Jurkat, Clone E6-1 (cell line): ENCODE data around the gene UIMC1.

Experiments used
- DNase-seq: peaks from one replicate; pipeline ENCODE4 v3.0.0-alpha.2; 2011; ENCODE audit warnings: low read depth, low spot score
- H3K4me3 ChIP-seq: 2 replicates; pipeline ENCODE4 v1.5.1; 2011; ENCODE audit warnings: mild to moderate bottlenecking, low read length, control low read depth, moderate library complexity

UIMC1 gene

DNA sequence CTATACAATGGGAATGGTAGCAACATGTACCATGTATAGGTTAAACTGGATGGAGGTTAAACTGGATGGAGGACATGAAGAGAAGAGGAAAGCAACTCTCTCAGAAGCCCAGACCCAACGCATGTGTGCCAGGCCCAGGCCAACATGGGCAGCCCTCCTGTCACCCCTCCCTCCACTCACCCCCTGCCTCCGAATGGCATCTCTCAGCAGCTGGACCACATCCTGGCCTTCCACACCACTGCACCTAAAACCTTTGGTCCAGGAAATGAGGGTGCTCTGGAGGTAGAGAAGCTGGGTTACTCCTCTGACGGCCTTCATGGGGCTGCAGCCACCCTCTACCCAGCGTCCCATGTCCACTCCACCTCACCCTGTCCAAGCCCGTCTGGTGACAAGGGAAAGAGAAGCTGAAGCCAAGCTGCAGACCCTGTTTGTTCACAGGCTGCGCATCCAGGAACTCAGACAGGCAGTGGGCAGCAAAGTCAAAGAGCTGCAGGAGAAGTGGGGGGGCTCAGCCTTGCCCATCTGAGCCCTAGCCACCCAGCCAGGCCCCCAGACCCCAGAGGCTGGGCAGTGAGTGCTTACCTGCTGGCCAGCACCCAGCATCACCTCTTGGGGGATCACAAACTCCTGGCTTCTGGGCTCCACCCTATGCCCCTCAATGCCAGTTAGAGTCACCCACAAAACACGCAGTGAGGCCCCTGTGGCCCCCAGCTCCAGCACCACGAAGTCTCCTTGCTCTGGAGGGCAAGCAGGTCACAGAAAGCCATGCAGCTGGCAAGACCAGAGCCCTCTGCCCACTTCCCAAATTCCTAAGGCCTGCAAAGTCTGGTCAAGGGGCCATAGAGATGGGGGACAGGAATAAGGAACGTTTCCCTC lies 115.9 kb downstream of the UIMC1 start:
- DNase-seq = no peak
- H3K4me3 ChIP-seq = no peak overlapping the region

DNA sequence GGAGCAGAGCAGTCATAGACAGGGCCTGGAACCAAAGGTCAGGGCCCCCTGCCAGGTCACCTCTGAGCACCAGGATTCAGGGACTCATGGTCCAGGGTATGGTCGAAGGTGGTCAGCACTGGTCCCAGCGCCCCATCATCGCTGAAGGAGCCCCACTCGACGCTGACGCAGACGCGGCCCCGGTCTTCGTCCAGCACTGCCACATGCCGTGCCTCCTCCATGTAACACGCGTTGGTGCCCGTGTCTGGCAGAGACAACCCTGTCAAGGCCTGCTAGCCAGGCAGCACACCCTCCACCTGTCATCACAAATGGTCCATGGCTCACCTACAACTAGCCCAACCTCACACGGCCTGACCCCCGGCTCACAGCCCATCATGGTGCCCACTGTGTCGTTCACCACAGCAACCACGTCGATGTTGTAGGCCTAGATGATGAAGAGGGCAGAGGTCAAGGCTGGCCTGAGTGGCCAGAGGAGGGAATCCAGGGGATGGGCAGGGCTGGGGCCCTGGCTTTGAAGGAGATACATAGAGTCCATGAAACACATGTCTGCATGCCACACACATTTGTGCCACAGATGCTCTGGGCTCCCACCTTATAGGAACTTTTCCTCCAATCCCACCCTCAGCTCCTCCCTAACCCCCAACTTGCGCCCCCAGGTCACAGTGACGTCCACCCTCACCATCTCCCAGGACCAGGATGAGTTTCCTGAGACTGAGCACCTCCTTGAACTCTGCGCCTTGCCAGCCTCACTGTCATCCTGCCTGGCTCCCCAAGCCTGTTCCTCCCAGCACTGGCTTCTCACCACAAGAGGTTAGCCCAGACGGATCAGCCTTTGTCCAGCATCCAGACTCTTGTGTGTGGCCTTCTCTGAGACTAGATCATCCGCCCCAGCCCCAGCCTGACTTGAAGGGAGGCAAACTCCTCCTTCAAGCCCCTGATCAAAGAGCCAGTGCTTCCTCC lies 117.0 kb downstream of the UIMC1 start:
- no peak overlapping the region for H3K4me3 ChIP-seq
- DNase-seq = no peak

DNA sequence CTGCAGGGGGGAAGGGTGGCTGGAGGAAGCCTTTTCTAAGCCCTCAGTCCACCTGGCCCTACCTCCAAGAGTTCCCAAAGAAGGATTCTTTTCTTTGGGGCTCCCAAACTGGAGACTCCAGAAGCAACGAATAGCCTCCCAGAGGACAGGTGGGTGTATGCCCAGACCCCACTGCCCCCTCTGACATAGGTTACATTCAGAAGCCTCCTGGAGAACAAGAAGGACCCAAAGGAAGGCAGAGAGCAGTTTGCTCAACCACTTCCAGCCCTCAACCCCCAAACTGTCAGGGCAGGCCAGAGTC lies 117.8 kb downstream of the UIMC1 start:
- no peak for DNase-seq
- H3K4me3 ChIP-seq = no peak overlapping the region

DNA sequence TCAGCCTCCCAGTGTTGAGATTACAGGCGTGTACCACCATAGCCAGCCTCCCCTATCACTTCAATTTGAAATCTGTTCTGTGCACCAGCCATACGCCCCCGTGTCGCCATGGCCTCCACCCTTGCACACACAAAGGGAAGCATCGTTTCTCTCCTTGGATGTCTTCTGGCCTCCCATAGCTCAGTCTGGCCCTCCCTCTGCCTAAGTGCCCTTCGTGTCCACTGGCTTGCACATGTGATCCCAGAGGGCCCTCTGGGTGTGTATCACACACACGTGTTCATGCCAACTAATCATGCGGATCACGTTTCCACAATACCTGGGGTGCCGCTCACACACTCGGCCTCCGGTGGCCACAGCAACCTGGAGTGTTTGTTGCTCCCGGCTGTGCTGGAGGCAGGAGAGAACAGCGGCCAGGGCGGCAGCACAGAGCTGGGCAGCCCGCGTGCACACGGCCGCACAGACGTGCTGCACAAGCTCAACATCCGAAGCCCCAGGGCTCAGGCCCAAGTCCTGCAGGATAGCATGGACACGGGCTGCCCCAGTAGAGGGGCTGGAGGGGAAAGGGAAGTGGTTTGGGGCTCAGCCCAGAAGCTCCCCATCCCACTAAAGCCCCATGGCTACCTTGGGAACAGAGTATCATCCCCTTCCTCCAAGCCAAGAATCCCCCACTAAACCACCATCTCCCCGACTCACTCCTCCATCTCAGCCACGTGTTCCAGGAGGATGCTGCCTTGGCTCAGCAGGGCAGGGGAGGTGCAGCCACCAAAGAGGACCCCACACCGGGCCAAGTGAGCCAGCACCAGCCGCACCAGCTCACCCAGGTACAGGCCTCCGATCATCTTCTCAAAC lies 118.3 kb downstream of the UIMC1 start:
- no peak for DNase-seq
- no peak overlapping the region for H3K4me3 ChIP-seq

DNA sequence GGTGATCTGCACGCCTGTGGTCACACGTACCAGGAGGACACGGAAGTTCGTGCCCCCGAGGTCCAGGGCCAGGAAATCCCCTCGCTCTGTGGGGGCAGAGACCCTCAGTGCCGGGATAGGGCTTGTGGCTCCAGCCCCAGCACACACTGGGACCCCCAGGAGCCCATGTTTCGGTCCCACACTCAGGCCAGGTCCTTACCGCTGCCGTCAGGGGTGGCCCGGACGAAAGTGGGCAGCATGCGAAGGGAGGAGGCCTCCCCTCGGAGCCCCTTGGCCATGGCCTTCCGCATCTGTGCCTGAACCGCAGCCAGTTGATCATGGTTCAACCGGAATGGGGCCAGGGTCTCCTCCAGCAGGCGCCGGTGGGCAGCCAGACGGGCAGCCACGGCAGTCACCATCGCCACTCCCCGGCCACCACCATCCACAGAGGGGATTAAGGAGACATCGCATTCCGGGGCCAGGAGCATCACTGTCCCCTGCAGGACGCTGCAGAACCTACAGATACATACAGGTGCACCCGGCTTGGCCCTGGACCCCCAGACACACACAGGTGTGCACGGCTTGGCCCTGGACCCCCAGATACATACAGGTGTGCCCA lies 119.2 kb downstream of the UIMC1 start:
- no peak for DNase-seq
- H3K4me3 ChIP-seq = no peak overlapping the region

DNA sequence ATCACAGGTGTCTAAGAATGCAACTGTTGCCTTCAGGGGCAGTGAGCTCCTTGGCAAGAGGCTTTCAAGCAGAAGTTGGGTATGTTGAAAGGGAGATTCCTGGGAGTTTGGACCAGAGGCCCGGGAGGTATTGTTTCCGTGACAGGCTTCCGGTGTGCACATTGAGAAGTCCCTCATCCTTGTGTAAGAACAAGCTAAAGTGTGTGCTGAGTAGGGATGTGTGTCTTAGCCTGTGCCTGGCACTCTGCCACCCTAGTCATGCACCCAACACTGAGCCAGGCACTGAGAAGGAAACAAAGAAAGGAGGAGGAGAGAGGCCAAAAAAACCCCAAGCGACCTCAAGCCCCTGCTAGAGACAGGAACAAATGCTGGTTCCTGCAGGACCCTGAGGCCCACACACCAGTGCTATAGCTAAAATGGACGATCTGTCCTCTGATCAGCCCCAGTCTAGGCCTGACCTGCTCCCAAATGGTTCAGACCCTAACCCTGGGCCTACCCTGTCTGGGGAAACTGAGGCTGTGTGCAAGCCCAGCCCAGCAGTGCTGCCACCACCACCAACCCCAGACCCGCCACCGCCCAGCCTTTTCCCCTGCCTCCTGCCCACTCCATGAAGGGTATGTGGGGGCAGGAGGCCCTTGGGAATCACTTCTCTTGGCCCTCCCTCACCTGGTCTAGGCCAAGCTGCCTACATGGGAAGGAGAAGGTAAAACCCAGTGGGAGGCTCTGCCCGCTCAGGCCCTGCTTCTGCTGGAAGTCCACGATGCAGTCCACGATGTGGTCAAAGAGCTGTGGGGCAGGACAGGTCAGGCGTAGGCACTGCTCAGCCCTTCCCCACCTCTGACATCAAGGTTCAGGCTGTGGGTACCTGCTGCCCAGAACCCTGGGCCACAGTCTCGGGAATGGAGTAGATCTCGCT lies 120.0 kb downstream of the UIMC1 start:
- no peak for DNase-seq

DNA sequence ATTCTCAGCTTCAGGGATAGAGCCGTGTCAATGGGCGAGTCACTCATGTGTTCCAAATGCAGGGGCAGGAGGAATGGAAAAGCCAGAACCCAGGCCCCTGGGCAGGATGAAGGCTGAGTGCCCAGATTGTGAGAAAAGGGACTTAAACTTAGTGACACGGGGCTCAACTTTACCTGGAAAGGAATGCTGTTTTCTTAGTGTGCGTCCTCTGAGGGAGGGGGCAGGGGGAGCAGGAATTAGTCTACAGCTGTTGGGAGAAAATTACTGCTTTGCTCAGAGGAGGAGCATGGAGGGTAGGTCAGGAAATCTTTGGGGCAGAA lies 122.0 kb downstream of the UIMC1 start:
- DNase-seq = no peak
- no peak overlapping the region for H3K4me3 ChIP-seq

More for the DNA sequence above, 120.0 kb downstream of the UIMC1 start:
- no peak overlapping the region for H3K4me3 ChIP-seq

DNA sequence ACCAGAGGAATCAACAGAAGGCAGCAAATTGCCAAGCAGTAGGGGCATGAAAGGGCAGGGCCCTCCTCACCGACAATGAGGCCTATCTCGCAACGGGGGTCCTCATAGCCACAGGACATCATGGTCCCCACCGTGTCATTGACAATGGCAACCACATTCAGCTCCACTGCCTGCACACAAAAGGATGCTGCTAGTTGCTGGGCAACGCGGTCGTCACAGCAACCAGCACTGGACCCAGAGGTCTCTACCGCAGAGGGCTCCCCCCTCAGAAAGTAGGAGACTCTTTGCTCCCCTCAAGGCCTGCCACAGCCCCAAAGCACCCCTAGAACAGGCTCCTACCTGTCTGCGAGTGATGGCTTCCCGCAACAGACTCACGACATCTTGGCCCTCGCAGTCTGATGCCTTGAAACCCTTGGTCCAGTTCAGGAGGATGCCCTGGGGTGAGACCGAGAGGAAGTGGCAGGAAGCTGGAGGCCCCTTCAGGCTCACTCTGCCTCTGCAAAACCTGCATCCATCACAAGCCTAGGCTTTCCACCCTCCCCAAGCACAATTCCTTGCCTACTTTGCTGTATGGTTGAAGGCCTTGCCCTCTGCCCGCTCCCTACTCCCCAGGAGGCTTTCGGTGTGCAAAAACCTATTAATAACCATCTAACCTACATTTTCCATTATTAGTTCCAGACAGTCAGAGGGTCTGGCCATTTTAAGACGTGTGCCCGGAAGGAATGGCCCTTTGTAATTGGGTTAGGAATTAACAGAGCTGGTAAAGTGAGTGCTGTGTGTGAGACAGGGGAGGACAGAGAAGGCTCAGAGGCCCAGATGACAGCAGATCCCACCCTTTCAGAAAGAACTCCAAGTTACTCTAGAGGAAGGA lies 122.6 kb downstream of the UIMC1 start:
- DNase-seq = no peak
- no peak overlapping the region for H3K4me3 ChIP-seq

DNA sequence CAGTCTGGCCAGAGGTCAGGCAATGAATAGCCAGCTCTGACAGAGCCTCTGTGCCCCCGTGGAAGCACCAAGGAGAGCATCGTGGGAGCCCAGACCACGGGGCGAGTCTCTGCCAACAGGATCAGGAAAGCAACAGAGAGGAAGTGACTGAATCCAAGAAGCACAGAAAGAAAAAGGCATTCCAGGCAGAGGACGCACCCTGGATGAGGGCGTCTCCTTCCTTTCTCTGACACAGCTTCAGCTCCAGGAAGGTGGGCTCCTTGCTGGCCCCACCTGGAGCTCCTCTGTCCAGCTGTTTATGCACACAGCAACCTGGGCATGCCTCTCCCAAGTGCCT lies 124.0 kb downstream of the UIMC1 start:
- no peak for DNase-seq
- H3K4me3 ChIP-seq = no peak overlapping the region

DNA sequence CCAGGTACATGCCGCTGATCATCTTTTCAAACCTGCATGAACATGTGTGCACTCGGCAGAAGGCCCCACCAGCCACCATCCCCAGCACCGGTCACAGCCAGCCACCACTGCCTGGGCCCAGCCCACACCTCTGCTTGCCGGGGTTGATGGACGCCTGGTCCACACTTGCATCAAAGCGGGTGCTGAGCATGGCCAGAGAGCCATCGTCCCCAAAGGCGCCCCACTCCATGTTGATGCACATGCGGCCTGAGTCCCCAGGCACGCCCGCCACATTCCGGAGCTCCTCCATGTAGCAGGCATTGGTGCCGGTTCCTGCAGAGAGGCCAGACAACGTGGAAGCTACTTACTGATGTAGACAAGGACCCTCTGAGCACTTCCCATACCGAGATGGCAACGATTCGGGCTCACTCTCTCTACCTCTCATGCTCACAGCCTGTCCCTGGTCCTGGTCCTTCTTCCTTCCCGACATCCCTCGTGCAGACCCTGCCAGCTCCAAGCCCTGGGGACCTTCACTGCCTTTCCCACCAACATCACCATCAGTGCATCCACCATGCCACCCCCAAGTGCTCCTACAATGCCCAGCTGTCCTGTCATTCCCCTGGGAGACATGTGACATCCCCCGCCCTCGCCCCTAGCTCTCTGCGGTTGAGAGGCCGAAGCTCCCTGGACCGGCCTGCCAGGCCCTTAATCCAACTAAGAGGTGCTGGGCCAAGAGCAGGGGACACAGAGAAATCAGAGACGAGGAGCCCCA lies 124.6 kb downstream of the UIMC1 start:
- no peak overlapping the region for H3K4me3 ChIP-seq
- DNase-seq = no peak

DNA sequence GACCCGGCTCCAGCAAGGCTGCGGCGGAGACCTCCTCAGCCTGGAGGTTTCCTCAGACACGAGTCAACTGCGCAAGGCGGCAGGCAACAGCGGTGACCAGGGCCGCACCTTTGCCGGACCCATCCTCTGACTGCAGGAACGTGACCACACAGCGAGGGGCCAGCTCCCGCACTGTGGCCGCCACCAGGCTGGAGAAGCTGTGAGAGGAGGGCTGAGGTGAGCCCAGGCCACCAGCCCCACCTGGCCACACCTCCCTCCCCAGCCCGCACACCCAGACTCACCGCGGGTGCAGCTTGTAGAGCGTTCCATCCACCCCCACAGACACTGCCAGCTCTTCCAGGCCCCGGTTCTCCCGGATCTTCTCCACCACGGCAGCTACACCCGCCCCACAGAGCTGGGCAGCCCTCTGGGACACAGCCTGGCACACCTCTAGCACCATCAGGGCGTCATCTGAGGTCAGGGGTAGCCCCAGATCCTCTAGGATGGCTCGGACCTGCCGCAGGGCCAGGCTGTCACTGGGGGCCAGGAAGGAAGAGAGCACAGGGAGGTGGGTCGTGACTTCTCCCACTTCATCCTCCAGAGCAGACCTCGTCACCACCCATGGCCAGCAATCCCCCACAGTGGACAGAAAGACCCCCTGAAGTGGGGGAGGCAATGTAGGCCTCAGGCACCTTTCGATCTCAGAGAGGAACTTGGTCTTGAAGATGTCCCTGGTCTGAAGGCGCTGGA lies 125.4 kb downstream of the UIMC1 start:
- DNase-seq = no peak
- no peak overlapping the region for H3K4me3 ChIP-seq

DNA sequence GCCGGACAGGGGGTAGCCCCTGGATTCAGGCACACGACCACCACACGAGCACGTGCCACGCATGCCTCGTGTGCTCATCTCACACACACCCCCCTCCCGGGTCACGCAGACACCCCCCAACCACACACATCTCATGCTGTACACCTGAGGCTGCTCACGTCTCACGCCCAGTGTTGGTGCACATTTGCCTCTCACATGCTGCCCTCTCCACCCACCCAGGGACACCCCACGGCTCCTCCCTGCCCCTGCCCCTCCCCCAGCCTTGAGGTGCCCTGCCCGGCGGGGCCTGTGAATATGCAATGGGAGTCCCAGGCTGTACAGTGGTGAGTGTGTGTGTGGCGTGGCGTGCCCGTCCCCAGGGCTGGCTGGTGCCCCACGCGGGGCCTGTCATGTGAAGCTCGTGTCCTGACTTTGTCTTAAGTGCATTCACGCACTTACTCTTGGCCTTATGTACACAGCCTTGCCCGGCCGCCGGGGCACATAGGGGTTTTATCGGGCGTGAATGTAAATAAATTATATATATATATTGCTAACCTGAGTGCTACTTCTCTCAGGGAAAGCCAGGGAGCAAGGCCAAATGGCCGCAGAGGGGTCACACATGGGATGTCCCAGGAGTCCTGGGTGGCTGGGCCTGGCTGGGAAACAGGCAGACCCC lies 126.1 kb downstream of the UIMC1 start:
- DNase-seq = no peak

DNA sequence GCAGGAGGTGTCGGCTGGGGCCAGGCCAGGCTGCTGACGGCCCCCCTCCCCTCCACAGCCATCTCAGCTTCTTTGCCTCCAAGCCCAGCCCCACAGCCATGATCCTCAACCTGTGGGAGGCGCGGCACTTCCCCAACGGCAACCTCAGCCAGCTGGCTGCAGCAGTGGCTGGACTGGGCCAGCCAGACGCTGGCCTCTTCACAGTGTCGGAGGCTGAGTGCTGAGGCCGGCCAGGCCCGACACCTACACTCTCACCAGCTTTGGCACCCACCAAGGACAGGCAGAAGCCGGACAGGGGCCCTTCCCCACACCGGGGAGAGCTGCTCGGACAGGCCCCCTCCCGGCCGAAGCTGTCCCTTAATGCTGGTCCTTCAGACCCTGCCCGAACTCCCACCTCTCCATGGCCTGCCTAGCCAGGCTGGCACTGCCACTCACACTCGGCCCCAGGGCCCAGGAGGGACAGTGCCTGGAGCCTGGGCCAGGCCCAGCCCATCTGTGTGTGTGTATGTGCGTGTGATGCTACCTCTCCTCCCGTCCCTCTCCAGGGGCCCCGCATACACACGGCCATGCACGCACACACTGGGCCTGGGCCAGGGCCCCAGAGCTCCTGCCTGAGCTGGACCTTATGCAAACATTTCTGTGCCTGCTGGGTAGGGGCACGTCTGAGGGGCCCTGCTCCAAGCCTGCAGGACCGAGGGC lies 126.8 kb downstream of the UIMC1 start:
- no peak for DNase-seq
- no peak overlapping the region for H3K4me3 ChIP-seq

More for the DNA sequence above, 126.1 kb downstream of the UIMC1 start:
- no peak overlapping the region for H3K4me3 ChIP-seq

DNA sequence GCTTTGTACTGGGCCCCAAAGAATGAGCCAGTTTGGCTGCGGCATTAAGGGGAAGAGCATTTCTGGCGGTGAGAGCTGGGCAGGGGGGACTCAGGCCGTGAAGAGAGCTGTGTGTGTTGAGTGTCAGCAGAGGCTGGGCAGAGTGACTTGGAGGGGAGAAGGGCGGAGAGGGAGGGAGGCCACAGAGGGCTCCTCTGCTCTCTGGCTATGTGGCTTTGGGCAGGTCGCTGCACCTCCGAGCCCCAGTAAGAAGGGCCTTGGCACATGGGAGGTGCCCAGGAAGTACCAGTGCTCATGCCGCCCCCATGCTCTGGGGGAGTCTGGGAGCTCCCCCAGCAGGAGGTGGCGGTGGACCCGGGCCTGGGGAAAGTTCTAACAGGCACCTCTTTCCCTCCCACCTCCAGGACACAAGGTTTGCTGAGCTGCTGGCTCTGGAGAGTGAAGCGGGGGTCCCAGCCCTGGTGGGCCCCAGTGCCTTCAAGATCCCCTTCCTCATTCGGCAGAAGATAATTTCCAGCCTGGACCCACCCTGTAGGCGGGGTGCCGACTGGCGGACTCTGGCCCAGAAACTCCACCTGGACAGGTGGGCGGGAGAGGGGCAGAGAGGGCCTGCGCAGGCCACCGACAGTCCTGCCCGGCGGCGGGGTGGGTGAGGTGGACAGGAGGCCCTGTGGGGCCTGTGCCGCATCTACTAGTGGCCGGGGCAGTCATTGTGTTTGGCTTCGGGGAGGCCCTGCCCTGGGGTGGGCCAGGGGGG lies 127.5 kb downstream of the UIMC1 start:
- H3K4me3 ChIP-seq = no peak overlapping the region
- no peak for DNase-seq
